SH-SY5Y (cell line): ENCODE results near the gene TBC1D22A.

Source experiments
- GATA2 ChIP-seq: IDR thresholded peaks from 2 replicates; pipeline ENCODE4 v1.6.1; 2011; ENCODE audit warnings: mild to moderate bottlenecking, low read depth, low read length
- GATA3 ChIP-seq: IDR thresholded peaks from 2 replicates; pipeline ENCODE4 v1.6.1; 2011; ENCODE audit warnings: low read depth, mild to moderate bottlenecking, low read length, moderate library complexity

- TF ChIP-seq GATA3 (no peak), GATA2 (no peak)
Measured at GRCh38 chr22:46884365-46884764, 121.9 kb downstream of the TBC1D22A start.
